ENCODE data around the gene SUPT4H1.

Gene SUPT4H1

DNA sequence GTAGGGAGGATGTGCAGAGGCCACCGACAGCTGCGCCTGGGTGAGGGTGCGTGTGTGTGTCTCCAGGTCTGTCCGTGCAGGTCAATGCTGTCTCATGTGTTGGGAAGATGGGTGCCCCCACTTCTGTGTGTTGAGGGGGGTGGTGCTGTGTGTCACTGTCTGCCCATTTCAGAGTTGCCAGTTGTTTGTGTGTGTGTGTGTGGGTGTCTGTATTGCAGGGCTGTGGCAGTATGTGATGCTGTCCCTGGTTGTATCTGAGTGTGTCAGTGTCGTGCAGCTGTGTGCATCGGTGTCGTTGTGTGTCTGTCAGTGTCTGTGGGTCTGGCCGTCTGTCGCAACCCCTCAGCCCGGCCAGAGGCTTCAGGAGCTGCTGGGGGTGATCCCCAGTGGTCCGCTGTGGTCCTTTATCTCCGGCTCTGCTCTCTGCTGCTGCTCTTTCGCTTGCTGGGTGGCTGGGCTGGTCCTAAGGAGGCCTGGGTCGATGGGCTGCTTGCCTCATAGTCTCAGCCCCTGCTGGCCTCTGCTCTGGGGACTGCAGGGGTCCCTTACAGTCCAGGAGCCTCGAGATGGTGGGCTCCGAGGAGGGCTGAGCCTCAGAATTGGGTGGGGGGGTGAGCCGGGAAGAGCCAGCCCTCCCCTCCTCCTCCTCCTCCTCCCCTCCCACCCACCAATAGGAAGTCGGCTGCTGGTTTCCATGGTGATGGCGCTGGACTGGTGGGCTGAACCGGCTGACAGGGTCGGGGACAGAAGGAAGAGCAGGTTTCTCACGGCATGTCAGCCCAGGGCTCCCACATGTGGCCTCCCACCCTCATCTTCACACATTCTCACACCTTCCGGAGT lies 23.6 kb downstream of the SUPT4H1 start, which contains the start of gene TSPOAP1:
Gene TSPOAP1, minus strand, starts transcription at position 601 of the 840 bp plus-strand sequence. CDS start 875 bp downstream, outside the sequence.
- FAIRE-seq: no peak

DNA sequence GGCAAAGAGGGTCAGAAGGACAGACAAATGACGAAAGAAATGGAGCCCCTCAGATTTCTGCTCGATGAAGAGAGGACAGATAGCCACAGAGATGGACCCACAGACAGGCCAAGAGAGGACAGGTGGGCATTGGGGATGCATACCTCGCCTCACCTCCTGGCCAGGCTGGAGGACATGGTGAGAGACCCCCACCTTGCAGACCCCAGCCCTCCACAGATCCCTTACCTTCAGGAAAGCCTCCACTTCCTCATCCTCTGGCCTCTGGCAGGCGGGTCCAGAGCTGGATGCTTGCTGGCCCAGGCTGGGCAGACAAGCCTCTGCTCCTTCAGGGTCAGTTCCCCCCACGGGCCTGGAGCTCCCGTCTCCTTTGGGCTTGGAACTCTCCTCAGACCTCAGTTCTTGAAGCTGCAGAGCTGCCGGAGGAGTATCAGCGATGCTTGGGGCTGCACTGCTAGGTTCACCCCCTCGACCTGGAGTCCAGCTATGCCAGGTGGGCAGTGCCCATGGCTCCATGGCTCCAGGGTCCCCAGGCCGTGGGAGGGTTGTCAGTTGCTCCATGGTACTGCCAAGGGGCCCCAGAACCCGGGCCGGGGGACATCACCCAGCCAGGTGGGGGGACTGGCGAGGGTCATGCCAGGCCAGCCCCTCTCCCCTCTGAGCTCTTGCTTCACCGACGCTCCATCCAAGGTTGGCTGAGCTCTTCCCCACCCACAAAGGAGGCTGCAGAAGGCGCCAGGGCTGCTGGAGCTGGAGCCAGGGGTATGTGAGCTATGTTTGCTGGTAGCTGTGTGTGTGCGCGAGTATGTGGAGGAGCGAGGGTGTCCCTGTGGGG lies 24.4 kb downstream of the SUPT4H1 start:
- FAIRE-seq: no peak

DNA sequence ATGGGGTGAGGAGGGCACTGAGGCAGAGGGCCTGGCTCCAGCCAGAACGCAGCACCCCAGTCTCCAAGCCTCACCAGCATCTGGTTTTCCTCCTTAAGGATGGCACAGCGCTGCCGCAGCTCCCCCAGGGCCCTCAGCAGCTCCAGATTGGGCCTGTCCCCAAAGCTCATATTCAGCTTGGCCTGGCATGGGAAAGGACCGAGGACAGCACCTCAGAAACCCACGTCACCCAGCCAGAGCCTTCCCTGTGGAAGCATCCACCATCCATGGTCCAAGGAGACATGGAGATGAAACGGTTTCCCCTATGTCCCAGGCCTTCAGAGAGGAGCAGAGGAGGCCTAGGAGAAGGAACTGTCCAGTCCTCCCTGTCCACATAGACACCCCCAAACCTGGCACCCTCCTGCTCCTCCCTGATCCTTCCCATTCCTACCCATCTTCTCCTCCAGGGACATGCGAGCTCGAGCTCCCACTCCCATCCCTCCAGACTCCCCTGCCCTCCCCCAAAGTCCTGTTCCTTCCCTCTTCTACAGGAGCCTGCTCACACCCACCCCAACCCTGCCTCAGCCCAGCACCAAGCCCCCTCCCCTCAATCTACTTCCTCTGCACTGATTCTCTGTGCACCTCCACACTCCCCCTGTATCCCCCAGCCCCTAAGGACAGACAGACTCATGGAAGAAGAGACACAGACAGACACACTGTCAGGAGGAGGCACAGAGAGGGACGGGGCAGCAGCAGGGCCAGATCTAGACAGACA lies 25.2 kb downstream of the SUPT4H1 start:
- FAIRE-seq: no peak

DNA sequence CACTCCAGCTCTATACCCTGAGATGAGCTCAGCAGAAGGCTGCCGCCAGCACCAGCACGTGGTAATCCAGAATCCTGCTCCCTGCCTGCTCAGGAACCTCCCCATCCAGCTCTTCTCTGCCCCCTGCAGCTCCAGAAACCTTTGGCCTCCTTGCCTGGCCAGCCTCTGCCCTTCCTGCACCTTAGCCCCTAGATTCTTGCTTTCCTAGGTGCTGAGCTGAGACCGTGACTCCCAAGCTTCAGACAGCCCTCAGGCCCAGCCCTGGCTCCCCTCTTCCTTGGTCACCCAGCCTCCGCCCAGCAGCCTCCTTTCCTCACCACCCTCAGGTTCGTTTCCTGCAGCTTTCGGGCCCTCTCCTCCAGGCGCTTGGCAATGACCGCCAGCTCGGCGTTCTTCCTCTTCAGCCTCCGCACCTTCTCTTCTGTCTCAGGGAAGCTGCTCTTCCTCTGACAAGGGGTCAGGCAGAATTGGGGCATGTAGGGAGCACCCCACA lies 26.0 kb downstream of the SUPT4H1 start:
- FAIRE-seq: no peak

DNA sequence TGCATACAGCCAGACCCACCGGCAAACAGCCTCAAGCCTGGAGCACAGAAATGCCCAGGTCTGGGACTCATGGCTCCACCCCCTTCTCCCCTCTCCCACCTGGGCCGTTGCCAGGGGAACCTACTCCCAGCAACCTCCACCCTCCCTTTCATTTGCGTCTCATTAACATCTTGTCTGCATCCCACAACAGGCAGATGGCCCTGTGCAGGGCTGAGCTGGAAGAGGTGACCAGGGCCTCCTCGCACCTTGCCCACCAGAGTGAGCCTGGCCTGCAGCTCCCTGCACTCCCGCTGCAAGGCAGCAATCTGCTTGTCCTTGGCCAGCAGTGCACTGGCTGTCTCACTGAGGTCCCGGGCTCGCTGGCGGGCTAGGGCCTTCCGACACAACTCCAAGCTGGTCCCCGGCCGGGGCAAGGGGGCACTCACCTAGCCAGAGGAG lies 26.7 kb downstream of the SUPT4H1 start:
- no peak for FAIRE-seq

DNA sequence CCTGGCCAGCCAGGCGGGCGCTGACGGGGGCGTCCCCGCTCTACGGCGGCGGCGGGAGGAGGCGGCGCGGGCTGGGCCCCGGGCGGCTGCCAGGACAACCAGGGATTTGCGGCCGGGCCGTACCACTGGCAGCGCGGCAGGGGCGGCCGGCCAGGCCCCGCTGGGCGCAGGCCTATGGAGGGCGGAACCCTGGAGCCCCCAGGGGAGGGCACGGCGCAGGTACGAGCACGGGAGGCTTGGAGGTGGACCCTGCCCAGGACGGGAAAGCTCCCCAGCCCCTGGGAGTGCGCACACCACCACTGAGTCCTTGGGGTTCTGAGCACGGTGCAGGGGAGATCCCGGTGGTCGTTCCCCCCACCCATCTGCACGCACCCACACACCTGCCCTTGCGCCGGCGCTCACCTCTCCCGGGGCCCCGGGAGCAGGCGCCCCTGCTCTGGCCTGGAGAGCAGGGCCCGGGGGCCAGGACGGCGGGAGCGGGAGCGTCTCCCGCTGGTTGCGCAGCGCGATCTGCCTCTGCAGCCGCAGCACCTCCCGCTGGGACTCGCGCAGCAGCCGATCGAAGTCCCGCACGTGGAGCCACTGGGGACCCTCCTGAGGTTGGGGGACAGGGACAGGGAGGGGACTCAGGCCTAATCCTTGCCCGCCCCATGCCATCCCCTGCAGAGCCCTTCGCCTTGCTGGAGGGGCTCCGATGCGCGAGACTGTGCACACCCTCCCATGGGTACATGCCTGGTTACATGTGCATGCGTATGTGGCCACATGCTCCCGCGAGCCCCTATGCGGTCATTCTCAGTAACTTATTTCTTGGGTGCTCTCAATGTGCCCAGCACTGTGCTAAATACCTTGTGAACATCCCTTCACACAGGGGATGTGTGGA lies 27.4 kb downstream of the SUPT4H1 start:
- no peak for FAIRE-seq

DNA sequence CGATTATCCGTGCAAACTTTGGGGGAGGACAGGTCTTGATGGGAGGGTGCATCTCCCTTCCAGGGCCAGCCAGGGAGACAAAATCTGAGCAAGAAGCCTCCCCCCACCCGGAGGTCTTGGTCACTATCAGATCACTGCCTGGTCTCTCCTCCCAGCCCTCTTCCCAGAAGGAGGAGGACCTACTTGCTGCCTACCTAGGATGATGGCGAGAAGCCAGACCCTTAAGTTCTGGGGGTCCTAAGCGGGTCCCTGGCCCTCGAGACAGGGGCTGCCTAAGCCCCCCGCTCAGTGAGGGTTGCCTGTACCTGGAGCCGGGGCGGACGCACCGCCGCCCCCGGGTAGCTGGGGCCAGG lies 28.0 kb downstream of the SUPT4H1 start:
- FAIRE-seq: no peak

DNA sequence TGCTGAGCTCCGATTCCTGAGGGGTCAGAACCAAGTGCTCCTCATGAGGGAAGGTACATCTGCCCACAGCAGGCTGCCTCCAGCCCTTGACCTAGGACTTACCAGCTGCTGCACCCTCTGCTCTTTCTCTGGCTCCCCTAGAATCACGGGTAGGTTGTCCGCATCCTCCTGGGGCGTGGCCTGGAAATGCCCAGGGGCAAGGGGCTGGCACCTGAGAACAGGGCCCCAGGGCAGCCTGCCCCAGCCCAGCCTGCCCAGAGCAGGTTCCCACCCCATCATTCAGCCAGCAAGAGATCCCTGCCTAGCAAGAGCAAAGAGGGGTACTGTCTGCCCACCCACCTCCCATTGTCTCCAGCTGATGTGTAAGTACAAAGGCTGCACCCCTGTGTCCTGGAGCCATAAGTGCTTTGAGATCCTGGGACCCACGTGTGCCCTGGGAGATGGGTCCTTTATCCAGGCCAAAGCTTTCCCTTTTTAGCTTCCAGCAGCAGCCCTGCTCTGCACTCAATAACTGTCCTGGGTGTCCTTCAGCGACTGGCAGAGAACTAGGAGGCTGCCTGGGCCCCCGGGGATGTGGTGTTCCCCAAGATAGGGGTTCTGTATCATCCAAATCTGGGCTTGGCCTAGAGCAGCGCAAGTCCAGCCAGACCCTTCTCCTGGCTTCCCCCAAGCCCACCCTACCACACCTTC lies 28.5 kb downstream of the SUPT4H1 start:
- no peak for FAIRE-seq

DNA sequence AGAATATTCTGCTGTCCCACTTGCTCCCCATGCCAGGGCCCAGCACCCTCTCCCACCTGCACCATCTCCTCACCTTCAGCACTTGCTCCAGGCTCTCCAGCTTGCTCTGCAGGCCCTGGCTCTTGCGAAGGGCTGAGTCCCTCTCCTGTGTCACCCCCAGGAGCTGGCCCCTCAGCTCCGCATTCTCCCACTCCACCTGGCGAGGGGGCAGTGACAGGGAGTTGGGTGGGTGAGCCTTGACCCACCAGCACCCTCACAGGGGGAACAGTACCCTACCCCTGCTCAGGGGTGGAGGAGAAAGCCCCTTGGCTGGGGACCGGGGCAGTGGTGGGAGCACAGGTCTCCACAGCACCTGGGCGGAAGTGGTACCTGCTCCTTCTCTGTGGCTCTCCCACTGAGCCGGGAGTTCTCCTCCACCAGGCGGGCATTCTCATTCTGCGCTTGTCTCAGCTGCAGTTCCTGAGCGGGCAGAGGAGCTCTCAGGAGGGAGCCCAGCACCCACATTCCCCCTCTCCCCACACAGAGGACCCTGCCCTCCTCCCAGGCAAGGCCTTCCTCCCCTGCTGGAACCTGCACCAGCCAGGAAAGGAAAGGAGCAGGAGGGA lies 29.3 kb downstream of the SUPT4H1 start:
- no peak for FAIRE-seq

DNA sequence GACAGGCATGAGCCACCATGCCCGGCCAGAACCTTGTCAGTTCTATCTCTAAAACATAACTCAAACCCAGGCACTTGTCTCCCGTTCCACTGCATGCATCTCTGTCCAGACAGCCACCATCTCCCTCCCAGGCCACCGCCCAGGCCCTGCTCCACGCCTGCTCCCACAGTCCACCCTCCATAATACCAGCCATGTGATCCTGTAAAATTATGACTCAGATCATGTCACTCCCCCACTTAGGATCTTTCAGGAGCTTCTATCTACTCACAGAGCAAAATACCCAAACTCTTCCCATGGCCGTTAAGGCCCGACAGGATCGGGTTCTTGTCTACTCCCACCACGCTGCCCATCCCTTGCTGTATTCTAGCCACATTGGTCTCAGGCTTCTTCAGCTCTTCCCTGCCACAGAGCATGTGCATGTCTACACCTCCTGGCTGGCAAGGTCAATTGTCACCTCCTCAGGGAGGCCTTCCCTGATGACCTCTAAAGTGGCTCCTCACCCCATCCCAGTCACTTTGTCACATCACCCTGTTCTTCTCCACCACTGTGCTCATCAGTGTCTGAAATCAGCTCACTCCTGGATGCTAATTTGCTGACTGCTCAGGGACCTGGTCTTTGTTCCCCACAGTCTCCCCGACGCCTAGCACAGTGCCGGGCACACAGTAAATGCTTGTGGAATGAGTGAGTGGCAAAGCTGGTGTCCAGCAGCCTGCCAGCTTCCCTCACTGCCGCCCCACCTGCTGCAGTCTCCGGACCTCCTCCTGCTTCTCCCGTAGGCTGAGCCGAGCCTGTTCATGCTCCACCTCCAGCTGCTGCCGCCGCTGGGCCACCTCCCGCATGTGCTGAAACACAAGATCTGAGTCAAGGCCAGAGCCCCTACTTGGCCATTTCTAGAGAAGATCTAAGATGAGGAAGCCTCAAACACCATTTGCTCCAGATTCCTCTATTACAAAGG lies 30.2 kb downstream of the SUPT4H1 start:
- no peak for FAIRE-seq

DNA sequence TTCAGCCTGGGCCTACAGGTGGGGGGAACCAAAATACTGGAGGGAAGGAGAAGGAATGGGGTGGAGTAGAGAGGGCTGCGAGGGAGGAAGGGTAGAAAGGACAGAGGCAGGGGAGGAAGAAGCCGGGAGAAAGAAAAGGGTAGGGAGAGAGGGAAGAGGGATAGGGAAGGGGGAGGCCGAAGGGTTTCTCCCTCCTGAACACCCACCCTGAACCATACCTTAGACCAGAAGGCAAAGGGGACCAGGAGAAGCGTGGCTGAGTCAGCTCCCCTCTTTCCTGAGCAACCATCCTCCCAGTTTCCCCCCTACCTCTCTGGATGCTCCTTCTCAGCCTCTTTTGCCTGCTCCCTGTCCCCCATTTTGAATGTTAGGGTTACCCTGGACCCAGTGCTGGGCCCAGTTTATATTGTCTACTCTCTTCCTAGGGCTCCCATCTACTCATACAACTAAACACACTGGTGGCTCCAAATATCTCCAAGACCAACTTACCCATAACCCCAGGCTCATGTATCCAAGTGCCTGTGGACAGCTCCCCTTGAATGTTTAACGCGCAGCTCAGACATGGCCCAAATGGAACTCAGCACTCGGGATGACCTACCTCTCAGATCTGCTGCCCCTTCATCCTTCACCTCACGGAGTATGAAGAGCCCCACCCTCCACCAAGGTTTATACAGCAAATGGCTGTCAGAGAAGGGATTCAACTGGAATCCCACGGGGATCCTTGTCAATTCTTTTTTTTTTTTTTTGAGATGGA lies 31.3 kb downstream of the SUPT4H1 start:
- FAIRE-seq: no peak

DNA sequence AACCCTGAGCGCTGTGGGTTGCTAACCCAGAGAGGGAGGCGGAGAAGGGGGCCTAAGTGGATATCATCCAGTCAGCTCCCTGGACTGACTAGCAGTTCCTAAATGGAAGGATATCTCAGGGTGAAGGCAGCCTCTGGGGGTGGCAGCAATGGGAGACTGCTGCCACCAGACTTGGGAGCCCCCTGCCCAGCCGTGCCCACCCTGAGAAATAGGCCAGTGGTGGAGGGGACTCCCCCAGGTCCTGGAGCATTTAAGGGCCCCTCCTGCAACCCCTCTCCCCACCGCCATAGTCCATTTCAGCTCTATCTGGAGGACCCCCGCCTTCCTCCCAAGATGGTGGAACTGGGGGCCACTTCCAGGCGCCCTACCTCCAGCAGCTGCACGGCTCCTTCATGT lies 31.8 kb downstream of the SUPT4H1 start:
- FAIRE-seq: no peak

DNA sequence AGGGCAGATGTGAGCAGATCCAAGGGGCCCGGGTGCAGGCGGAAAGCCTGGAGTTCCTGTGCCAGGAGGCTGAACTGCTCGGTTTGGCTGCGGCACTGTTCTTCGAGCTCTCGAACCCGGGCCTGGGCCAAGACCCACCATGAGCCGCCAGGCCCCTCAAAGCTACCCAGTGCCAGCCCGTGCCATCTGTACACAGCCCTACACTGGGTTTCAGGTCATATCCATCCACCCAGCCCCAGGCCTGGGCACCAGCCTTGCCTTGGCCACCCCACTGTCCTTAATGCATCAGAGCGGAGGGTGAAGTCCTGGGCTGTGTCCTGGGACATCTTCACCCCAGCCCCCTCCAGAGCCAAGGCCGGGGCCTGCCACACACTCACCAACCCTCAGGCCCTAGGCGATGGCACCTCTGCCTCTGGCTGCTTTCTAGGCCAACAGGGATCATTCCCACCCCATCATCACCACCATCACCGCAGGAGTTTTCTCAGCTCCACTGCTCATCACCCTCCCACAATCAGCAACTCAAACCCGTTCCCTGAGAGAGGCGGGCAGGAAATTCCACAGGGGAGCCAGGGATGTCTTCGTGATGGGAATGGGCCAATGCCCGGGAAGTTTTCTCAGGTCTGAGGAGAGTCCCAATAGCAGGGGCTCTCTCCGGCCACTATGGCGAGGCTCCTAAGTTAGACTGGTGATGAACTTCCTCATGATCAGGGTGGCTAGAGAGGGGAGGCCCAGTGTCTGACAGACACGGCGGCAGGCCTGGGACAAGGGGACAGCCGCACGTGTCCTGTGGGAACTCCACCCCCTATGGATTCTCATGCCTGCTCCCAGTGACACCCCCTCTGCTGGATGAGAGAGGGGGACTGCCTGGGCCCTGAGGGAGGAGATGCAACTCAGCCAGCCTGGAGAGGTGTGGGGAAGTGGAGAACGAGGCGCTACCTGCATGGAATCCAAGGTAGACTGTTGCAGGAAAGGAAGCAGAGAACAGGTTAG lies 32.5 kb downstream of the SUPT4H1 start:
- no peak for FAIRE-seq

DNA sequence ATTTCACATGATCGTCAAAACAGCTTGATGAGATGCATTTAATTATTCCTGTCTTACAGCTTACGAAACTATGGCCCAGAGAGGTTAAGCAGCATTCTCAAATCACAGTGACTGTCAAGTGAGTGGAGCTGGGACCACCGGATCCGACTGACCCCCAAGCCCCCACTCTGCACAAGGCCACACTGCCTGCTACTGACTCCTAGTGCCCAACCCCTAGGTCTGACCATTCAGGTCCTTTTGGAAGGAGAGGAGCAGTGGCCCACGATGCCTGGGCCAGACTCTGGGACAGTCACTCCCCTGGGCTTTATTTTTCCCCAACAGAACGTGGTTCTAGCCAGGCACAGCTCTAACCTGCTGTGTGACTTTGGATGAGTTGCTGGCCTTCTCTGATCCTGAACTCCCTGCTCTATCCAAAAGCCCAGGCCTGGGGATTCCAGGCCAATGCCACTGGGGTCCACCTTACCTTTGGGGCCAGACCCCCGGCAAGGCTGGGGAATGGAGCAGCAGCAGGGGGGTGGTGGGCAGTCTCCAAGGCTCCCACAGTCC lies 33.3 kb downstream of the SUPT4H1 start:
- FAIRE-seq: no peak

DNA sequence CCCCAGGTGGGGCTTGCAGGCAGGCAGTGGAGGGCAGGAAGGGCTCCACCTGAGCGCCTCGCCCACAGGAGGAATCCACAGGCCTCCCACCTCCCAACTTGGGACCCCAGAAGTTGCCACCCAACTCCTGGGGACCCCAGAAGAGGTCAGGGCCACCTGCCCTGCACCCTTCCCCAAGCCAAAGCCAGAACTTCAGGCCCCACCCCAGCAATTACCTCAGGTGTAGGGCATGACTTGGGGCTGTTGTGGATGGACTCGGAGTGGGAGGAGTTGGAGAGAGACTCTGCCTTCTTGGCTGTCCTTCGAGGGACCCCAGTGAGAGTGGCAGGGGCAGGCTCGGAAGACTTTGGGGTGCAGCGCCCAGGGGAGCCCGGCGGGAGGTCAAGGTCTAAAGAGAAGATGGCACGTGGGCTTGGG lies 33.9 kb downstream of the SUPT4H1 start:
- FAIRE-seq: no peak

DNA sequence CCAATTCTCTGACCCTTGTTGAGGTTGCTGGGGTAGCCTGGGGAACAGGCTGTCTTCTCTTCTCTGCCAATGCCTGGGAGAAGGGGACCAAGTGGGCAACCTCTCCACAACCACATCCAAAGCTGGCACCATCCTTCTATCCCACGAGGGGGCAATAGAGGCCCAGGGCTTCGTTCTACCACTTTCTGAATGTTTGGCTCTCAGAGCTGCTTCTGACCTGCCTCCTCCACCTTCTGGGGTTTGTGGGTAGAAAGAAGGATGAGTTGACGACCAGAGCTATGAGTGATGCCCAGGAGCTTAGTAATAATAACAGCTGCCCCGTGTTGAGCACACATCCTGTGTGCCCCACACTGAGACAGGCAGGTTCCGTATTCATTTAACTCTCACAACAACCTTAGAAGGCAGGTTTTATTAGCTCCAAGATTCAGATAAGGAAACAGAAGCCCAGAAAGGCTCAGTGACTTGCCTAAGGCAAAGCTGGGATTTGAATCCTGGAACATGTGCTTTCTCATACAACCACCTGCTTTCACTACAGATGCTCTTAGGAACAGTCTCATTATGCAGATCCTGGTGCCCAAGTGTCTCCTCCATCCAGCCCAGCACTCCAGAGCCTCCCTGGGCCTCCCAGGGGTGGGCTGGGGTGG lies 34.5 kb downstream of the SUPT4H1 start:
- no peak for FAIRE-seq
